ENCODE measurements around the gene ATP9B. TPM values are rescaled to one million over a fixed set of nuclear protein-coding genes. Genes with fewer than 3 reads are reported as not detected.

ATP9B gene
- total RNA-seq, 1 experiment from 2014 or later = 17.8 TPM

DNA sequence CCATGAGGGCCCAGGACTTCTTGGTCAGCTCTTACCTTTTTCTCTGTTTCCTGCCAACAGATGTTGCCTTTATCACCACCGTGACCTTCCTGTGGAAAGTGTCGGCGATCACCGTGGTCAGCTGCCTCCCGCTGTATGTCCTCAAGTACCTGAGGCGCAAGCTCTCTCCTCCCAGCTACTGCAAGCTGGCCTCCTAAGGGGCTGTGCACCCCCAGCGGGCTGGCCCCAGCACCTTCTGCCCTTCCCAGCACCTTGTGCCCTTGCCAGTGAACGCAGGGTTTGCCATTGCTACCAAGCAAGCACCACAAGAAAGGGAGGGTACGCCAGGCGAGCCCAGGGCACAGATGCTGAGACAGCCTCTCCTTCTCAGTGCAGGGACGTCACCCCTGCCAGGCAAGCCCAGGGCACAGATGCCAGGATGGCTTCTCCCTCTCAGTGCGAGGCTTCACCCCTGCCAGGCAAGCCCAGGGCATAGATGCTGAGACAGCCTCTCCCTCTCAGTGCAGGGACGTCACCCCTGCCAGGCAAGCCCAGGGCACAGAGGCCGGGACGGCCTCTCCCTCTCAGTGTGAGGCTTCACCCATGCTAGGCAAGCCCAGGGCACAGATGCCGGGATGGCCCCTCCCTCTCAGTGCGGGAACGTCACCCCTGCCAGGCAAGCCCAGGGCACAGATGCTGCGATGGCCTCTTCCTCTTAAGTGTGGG is 308.1 kb downstream of the ATP9B start:
- Histone ChIP-seq H4K20me1 (ENCODE audit: insufficient read depth) (no peaks in the 10 kb centered on the region), H3K36me3 (ENCODE audit: control insufficient read depth in 1 of 2, insufficient read depth in 2 of 2, low read length in 2 of 2) (no peaks in the 10 kb centered on the region; a peak in 1 of 4 replicates), H3K9me2 (ENCODE audit: insufficient read depth) (no peaks in the 10 kb centered on the region), H3K9ac (ENCODE audit: low read length) (no peak overlapping the region), H3K79me2 (ENCODE audit: insufficient read depth, low read length) (no peaks in the 10 kb centered on the region), H3K4me1 (ENCODE audit: control insufficient read depth in 1 of 2, insufficient read depth in 2 of 2, low read length in 2 of 2) (peaks cover 0 to 5% of the 10 kb centered on the region in 2 experiments; a peak in 1 of 4 replicates), H3K9me3 (ENCODE audit: control insufficient read depth in 1 of 2, insufficient read depth in 1 of 2, low read depth in 1 of 2, low read length in 2 of 2) (no peaks in the 10 kb centered on the region), H3K4me2 (ENCODE audit: low read length) (no peak overlapping the region), H2AFZ (ENCODE audit: low read depth, low read length, poor library complexity, severe bottlenecking) (no peak overlapping the region), H3K27ac (ENCODE audit: low read depth, low read length) (no peak overlapping the region), H3K27me3 (ENCODE audit: insufficient read depth, low read length) (no peaks in the 10 kb centered on the region), H3K4me3 (replicated peaks in 1 of 2; ENCODE audit: low read depth in 1 of 2, low read length in 2 of 2) (no peak overlapping the region)
- ChIA-PET CTCF (interaction anchor here (1.4 kb wide), 1 partner anchor 17 kb away, joined by 4 read pairs; no protein-coding TSS in a partner anchor), RAD21 (ENCODE audit: low non-redundant PET in 1 of 2, low total read pairs in 2 of 2, uncharacterized antibody in 2 of 2, unreplicated experiment in 2 of 2) (no interaction called here), POLR2A (no interaction called here)
- ATAC-seq (no peak), DNase-seq (ENCODE audit: low read depth, low spot score) (no peak)
- intact Hi-C loops (cut with micrococcal nuclease) = loop anchor here (5.0 kb wide), 1 partner anchor 590 kb away; no protein-coding TSS in a partner anchor
- no peak for TF ChIP-seq CEBPB (IDR thresholded peaks at IDR 0.05; ENCODE audit: low read depth)
- BruUV-seq (replicated peaks) = no TSS peak

DNA sequence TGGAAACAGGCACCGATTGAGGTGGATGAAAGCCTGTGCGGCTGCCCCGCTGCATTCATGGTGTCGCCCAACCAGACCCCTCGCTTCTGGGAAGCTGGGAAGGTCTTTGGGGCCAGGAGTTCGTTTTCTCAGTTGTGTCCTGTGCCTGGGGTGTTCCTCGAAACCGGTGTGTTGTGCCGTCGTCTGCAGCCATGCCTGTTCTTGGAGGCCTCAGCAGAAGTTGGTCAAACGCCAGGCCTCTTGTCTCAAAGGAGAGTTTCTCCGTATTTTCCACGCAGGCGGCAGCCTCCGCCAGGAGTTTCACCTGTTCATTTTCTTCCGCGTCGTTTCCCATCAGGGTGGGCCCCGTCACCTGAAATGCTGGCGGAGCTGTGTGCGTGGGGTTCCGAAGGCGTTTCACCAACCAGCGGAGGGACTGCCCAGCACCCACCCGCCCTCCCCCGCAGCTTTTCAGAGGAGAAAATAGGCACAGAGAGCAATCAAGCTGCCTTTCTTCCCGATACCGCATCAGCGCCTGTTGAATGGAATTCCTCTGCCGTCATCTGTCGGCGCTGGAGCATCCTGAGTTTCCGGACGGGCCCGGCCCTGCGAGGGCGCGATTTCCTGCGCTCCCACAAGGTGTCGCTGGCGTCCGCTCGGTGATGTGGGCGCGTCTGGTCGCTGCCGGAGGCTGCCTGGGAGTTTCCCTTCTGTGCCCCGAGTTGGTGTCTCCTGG is 309.5 kb downstream of the ATP9B start:
- no peaks in the 10 kb centered on the region for H3K9me3 ChIP-seq (ENCODE audit: control insufficient read depth in 1 of 2, insufficient read depth in 1 of 2, low read depth in 1 of 2, low read length in 2 of 2)
- no peak overlapping the region for H3K27ac ChIP-seq (ENCODE audit: low read depth, low read length)
- peak overlapping the region; percentile 50 for H3K4me2 ChIP-seq (ENCODE audit: low read length)
- ChIA-PET CTCF (interaction anchor here (0.7 to 1.4 kb wide), 3 partner anchors 15 to 777 kb away, joined by 3 to 4 read pairs (median 3); no protein-coding TSS in a partner anchor), POLR2A (no interaction called here), RAD21 (ENCODE audit: low non-redundant PET in 1 of 2, low total read pairs in 2 of 2, uncharacterized antibody in 2 of 2, unreplicated experiment in 2 of 2) (no interaction called here)
- H3K27me3 ChIP-seq (ENCODE audit: insufficient read depth, low read length) = no peaks in the 10 kb centered on the region
- intact Hi-C loops (cut with micrococcal nuclease) = loop anchor here (1.0 to 5.0 kb wide), 2 partner anchors 266 to 589 kb away; no protein-coding TSS in a partner anchor
- ATAC-seq (peak; percentile 85), DNase-seq (ENCODE audit: low read depth, low spot score) (no peak)
- H4K20me1 ChIP-seq (ENCODE audit: insufficient read depth) = no peaks in the 10 kb centered on the region
- H3K79me2 ChIP-seq (ENCODE audit: insufficient read depth, low read length) = no peaks in the 10 kb centered on the region
- BruUV-seq (replicated peaks) = no TSS peak
- H3K9ac ChIP-seq (ENCODE audit: low read length) = no peak overlapping the region
- H3K9me2 ChIP-seq (ENCODE audit: insufficient read depth) = no peaks in the 10 kb centered on the region
- H2AFZ ChIP-seq (ENCODE audit: low read depth, low read length, poor library complexity, severe bottlenecking) = no peak overlapping the region
- H3K4me3 ChIP-seq (replicated peaks in 1 of 2; ENCODE audit: low read depth in 1 of 2, low read length in 2 of 2) = no peak overlapping the region
- no peaks in the 10 kb centered on the region; a peak in 1 of 4 replicates for H3K36me3 ChIP-seq (ENCODE audit: control insufficient read depth in 1 of 2, insufficient read depth in 2 of 2, low read length in 2 of 2)
- H3K4me1 ChIP-seq (ENCODE audit: control insufficient read depth in 1 of 2, insufficient read depth in 2 of 2, low read length in 2 of 2) = peaks cover 0 to 5% of the 10 kb centered on the region in 2 experiments; a peak in 1 of 4 replicates
- TF ChIP-seq SP1 (IDR thresholded peaks at IDR 0.05; ENCODE audit: low read depth) = no peak
- TF ChIP-seq SRF (IDR thresholded peaks at IDR 0.05; ENCODE audit: low read depth) = no peak
- TF ChIP-seq RAD21 (IDR thresholded peaks at IDR 0.05; ENCODE audit: low read depth) = peak; percentile 80
- TF ChIP-seq, protein P1, sequence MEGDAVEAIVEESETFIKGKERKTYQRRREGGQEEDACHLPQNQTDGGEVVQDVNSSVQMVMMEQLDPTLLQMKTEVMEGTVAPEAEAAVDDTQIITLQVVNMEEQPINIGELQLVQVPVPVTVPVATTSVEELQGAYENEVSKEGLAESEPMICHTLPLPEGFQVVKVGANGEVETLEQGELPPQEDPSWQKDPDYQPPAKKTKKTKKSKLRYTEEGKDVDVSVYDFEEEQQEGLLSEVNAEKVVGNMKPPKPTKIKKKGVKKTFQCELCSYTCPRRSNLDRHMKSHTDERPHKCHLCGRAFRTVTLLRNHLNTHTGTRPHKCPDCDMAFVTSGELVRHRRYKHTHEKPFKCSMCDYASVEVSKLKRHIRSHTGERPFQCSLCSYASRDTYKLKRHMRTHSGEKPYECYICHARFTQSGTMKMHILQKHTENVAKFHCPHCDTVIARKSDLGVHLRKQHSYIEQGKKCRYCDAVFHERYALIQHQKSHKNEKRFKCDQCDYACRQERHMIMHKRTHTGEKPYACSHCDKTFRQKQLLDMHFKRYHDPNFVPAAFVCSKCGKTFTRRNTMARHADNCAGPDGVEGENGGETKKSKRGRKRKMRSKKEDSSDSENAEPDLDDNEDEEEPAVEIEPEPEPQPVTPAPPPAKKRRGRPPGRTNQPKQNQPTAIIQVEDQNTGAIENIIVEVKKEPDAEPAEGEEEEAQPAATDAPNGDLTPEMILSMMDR (IDR thresholded peaks at IDR 0.05 in 2 of 3, conservative IDR thresholded peaks at IDR 0.05 in 1 of 3; ENCODE audit: borderline replicate concordance in 1 of 3, insufficient read depth in 1 of 3, low read depth in 2 of 3, low read length in 2 of 3) = peak; percentile 73 to 92 (median 92); a peak in 5 of 6 replicates

Measured in HCT116 (cell line).